WI38 (cell line): ENCODE measurements around the gene ZNF12.
"Not testable (repeated sequence)": the region's sequence is repeated elsewhere in the genome, so short reads cannot be mapped to it uniquely, and the experiment has no call there.

Source experiments
- H3K4me3 ChIP-seq: 2 replicates; pipeline ENCODE4 v1.5.1; 2011; ENCODE audit warnings: low read depth, mild to moderate bottlenecking, control low read depth, low read length
- TF ChIP-seq, protein P1 (sequence below): IDR thresholded peaks from 2 replicates; pipeline ENCODE4 v1.5.1; 2012; ENCODE audit warnings: low read depth, mild to moderate bottlenecking, control low read depth, low read length

Gene ZNF12

DNA sequence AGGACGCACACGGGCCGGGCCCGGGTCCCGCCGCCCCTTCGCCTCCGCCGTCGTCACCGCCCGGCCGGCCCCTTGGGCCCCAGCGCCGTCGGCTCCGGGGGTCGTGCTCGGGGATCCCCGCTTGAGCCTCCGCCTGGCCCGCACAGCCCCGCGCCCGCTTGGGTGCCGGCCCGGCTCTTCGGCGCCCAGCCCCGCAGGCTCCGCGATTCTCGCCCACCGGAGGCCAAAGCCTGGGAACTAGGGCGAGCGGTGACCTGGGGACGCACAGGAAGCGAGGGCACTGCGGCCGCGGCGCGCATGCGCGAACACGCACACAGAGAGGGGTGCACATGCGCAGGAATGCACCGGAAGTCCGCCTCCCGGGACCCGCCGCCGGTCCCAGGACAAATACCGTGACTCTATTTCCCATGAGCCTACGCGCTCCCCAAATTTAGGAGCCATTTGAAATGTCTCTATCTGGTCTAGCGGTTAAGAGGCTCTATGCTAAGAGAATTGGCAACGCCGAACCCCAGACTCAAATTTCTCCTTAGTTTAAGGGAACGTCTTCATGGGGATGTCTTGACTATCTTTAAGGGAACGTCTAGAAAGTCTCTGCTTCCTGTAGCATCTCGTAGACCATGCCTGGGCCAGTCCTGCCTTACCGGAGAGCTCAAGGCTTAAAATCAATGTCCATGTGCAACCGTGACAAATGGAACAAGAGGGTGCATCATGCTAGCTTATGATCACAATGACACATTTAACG, at the start of gene ZNF12:
Gene ZNF12, minus strand, starts transcription at position 282 of the 742 bp plus-strand sequence. CDS start 1,774 bp downstream, outside the sequence.
- TF ChIP-seq, protein P1, sequence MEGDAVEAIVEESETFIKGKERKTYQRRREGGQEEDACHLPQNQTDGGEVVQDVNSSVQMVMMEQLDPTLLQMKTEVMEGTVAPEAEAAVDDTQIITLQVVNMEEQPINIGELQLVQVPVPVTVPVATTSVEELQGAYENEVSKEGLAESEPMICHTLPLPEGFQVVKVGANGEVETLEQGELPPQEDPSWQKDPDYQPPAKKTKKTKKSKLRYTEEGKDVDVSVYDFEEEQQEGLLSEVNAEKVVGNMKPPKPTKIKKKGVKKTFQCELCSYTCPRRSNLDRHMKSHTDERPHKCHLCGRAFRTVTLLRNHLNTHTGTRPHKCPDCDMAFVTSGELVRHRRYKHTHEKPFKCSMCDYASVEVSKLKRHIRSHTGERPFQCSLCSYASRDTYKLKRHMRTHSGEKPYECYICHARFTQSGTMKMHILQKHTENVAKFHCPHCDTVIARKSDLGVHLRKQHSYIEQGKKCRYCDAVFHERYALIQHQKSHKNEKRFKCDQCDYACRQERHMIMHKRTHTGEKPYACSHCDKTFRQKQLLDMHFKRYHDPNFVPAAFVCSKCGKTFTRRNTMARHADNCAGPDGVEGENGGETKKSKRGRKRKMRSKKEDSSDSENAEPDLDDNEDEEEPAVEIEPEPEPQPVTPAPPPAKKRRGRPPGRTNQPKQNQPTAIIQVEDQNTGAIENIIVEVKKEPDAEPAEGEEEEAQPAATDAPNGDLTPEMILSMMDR, result no peak
- peak within 1 kb of the TSS; percentile 94 for H3K4me3 ChIP-seq

DNA sequence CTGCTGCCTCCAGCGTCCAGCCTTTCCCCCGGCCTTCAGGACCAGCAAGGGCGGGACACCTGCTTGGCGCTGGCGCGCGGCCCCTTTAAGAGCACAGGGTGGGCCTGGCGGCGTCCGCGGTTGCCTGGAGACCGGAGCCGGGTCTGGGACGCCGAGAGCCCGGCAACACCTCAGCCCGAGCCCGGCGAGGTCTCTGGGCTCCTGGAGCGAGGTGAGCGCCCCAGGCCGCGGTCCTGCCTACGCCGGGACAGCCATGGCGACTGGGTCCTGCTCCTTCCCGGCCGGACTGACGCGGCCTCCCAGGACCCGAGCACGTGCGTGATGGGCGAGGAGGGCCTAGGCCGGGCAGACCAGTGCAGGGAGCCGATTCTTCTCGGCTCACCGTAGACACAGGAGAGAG, 47.2 kb upstream of the ZNF12 start, which contains the start of gene RSPH10B2:
Gene RSPH10B2, plus strand, starts transcription at position 140 of the 400 bp plus-strand sequence. CDS start 3,575 bp downstream, outside the sequence.
- not testable (repeated sequence) for H3K4me3 ChIP-seq

DNA sequence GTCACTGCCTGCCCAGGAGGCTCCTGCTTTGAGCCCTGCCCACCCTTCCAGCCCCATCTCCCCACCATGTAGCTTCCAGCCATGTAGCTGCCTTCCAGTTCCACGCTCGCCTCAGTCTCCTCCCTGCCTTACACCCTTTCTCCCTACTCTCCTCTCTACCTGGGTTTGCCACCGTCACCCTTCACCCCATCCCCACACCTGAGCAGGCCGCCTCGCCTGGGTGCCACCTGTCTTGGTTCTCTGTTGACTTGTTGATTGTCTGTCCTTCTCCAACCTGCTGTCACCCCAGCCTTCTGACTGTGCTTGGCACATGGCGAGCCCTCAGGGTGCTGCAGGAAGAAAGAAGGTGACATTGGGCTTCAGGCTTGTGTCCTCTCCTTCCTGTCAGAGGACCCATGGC, 43.4 kb upstream of the ZNF12 start:
- not testable (repeated sequence) for H3K4me3 ChIP-seq

DNA sequence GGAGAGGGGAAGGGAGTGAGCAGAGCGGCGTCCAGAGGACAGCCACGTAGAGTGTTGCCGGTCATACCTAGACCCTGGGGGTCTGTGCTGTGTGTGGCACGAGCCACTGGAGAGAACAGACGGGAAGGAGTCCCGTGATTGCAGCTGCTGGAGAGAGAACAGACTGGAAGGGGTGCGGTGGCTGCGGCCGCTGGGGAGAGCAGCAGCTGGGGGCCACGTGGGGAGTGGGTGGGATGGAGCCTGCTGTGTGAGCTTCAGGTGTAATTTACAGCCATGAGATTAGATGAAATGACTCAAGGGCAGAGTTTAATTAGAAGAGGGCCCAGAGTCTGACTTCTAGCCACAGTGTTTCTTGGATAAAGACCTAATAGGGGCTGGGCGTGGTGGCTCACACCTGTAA, 42.6 kb upstream of the ZNF12 start:
- H3K4me3 ChIP-seq, result not testable (repeated sequence)

DNA sequence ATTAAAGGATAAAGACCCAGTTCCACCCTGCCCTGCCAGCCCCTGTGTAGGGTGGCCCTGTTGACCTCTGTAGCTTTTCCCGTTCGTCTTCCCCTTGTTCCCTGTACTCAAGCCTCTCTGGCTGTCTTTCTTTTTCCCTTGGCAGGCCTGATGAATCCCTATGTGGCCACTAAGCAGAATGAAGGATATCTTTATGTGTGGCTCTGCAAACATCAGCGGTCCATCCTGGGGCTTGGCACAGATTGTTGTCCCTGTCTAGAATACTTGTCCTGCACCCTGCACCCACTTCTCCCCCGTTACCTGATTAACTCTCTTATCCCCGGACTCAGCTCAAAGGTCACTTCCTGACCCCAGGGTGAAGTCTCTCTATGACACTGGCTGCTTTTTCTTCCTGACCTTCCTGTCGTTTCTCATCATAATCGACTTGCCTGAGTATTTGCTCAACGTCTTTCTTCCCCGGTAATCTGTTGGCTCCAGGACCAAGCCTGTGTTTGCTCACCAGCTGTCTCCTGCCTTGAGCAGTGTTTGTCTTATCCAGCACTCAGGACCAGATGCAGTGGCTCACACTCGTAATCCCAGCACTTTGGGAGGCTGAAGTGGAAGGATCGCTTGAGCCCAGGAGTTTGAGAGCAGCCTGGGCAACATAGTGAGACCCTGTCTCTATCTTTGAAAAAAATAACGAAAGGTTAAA, 37.8 kb upstream of the ZNF12 start:
- not testable (repeated sequence) for H3K4me3 ChIP-seq

DNA sequence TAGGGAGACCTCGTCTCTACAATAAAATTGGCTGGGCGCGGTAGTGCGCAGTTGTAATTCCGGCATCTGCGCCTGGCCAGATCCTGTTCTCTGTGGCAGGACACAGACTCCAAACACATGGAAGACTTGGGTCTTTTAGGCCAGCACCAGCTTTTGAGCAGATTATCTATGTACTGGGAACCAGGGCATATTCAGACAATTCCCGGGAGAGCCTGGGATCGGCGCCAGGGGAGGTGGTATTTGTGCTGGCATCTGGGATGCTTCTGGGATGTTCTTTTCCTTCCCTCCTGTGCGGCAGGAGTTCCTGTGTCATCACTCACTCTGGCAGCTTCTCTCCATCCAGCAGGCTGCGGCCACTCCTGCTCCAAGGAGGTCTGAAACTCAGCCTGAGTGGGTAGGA, 31.7 kb upstream of the ZNF12 start:
- not testable (repeated sequence) for H3K4me3 ChIP-seq

DNA sequence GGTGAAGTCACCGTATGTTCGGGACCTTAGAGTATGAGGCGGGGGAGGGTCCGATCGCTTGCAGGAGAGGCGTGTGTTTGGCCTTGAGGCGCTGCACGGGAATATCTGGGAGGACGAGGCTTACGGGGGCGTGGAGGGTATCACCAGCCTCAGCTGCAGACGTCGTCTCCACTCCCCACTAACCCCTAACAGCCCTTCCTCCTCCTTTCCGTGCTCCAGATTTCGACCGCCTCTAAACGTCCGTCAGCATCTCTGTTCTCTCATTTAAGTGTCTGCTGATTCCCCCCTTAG, 23.5 kb upstream of the ZNF12 start:
- TF ChIP-seq, protein P1, result no peak
- peak overlapping the region; percentile 75 for H3K4me3 ChIP-seq

DNA sequence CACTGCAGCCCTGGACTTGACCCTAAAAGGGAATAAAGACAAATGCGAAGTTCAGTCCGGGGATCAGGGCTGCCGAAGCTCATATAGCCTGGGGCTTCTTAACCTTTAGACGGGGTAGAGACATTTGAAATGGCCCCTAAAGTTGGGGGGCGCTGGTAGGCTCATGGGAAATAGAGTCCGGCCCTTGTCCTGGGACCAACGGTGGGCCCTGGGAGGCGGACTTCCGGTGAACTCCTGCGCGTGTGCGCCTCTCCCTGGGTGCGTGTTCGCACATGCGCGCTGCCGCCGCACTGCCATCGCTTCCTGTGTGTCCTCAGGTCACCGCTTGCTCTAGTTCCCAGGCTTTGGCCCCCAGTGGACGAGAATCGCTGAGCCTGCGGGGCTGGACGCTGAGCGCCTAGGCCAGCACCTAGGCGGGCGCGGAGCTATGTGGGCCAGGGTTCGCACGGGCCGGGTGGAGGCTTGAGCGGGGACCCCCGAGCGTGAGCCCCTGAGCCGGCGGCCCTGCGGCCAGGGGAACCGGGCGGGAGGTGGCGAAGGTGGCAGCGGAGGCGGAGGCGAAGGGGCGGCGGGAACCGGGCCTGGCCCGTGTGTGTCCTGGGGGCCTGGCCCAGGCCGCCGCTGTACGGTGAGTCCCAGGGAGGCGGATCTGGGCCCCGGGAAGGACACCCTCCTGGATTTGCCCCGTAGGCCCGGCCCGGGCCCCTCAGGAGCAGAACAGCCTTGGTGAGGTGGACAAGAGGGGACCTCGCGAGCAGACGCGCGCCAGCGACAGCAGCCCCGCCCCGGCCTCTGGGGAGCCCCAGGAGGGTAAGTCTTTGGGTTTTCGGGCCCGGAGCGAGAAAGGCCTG, 23.0 kb upstream of the ZNF12 start:
- H3K4me3 ChIP-seq, result peak overlapping the region; percentile 75
- TF ChIP-seq, protein P1, result no peak

DNA sequence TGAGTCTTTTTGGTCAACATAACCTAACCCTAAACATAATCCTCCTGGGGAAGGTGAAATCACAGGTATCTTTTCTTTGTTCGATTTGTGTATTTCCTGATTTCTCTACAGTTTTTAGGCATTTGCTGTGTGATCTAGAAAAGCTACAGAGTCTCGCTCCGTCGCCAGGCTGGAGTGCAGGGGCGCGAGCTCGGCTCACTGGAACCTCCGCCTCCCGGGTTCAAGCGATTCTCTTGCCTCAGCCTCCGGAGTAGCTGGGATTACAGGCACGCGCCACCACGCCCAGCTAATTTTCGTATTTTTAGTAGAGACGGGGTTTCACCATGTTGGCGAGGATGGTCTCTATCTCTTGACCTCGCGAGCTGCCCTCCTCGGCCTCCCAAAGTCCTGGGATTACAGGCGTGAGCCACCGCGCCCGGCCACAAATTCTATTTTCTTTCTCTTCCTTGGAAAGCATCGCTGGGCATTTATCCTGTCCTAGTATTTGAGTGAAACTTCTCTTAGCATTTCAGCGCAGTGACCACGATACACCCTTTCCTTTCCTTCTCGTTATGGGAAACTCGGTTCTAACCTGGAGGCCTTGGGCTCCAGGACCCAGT, 22.2 kb upstream of the ZNF12 start:
- H3K4me3 ChIP-seq, result peak overlapping the region; percentile 75

DNA sequence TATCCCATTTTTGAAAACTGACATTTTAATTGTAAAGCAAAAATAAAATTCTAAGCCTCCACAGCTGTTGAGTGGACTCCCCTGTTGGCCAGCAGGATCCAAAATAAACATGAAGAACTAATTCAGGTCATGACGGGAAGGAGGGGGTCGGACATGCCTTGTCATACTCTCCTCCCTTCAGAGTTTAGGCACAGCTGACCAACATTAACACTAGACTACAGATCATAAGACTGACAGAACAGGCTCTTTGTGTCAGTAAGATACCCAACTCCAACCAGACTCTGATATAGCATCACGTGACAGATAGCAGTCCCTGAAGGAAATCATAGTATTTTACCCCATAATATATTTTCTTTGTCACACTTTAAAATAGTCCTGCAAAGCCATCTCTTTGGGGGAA, 20.9 kb upstream of the ZNF12 start:
- TF ChIP-seq, protein P1, result no peak
- no peak overlapping the region for H3K4me3 ChIP-seq

DNA sequence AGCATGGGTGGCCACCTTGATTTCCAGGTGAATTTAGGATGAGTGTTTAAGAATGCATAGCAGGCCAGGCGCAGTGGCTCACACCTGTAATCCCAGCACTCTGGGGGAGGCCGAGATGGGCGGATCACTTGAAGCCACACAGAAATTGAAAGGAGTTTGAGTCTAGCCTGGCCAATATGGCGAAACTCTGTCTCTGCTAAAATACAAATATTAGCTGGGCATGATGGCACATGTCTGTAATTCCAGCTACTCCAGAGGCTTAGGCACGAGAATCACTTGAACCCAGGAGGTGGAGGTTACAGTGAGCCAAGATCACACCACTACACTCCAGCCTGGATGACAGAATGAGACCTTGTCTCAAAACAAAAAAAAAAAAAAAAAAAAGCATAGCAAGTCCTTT, 19.6 kb upstream of the ZNF12 start:
- not testable (repeated sequence) for H3K4me3 ChIP-seq
